Measurements from ENCODE around the gene OTX2.

DNA sequence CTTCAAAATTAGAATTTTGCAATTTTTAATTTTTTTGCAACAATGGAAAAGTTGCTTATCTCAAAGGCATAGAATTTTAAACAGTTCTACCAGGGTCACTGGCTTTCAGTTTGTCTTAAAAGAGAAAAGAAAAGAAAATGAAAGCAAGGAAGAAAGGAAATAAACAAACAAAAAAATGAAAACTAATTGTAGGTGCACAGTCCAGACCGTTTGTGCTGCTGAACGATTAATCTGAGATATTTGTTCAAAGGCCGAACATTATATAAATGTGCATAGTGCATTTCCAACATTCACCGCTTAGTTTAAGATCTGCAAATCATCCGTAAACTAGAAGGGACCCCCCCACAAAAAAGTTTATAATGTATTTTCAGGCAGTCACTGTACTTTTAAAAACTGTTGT is 5.5 kb upstream of the OTX2 start:
- no peak for TF ChIP-seq POLR2A (IDR thresholded peaks at IDR 0.05)
- TF ChIP-seq, protein P1, sequence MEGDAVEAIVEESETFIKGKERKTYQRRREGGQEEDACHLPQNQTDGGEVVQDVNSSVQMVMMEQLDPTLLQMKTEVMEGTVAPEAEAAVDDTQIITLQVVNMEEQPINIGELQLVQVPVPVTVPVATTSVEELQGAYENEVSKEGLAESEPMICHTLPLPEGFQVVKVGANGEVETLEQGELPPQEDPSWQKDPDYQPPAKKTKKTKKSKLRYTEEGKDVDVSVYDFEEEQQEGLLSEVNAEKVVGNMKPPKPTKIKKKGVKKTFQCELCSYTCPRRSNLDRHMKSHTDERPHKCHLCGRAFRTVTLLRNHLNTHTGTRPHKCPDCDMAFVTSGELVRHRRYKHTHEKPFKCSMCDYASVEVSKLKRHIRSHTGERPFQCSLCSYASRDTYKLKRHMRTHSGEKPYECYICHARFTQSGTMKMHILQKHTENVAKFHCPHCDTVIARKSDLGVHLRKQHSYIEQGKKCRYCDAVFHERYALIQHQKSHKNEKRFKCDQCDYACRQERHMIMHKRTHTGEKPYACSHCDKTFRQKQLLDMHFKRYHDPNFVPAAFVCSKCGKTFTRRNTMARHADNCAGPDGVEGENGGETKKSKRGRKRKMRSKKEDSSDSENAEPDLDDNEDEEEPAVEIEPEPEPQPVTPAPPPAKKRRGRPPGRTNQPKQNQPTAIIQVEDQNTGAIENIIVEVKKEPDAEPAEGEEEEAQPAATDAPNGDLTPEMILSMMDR (IDR thresholded peaks at IDR 0.05): no peak

All from esophagus squamous epithelium (tissue), 4 donors.